ENCODE results near the gene NLRP14.

NLRP14 gene

GRCh38 chr11:7050191-7050590 is 29.9 kb downstream of the NLRP14 start:
- no peak for TF ChIP-seq CTCF (conservative IDR thresholded peaks at IDR 0.05; ENCODE audit: low read depth, low read length)
- no peak overlapping the region for H3K4me3 ChIP-seq (ENCODE audit: low read length)
- no peak for DNase-seq (ENCODE audit: low read depth)

DNA sequence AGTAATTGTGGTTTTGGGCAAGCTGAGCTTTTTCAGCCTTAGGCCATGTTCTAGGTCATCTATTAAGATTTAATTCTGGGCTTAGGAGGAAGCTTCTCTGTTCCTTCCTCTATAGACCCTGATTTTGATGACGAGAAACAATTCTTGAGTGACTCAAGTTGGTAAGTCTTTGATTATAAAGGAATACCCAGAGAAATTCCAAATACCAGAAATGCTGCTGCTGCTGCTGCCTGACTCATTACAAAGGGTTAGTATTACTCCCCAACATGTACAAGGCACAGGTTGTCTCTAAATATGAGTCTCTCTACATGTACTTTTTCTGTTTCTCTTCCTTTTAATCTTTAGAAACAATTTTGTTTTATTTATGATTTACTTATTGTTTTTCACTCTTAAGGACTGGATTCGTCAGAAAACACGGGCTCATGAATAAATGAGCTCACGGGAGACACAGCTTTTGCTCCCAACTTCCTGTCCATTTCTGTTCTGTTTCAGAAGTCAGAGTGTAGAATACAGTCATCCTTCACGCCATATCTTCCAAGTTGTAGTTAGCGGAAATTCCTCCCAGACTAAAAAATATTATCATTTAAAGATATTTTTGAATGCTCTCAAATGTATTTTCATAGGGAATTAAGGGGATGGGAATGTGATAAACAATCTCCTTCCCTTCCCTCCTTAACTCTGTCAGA is 36.7 kb downstream of the NLRP14 start:
- no peak for TF ChIP-seq CTCF (conservative IDR thresholded peaks at IDR 0.05; ENCODE audit: low read depth, low read length)
- no peak overlapping the region for H3K4me3 ChIP-seq (ENCODE audit: low read length)
- DNase-seq (ENCODE audit: low read depth) = peak; percentile 52

GRCh38 chr11:7057641-7058040 is 37.4 kb downstream of the NLRP14 start:
- no peak for DNase-seq (ENCODE audit: low read depth)
- TF ChIP-seq CTCF (conservative IDR thresholded peaks at IDR 0.05; ENCODE audit: low read depth, low read length) = no peak
- no peak overlapping the region for H3K4me3 ChIP-seq (ENCODE audit: low read length)

- peak; percentile 59 for DNase-seq (ENCODE audit: low read depth)
- H3K4me3 ChIP-seq (ENCODE audit: low read length) = no peak overlapping the region
- no peak for TF ChIP-seq CTCF (conservative IDR thresholded peaks at IDR 0.05; ENCODE audit: low read depth, low read length)
Measured at GRCh38 chr11:7060868-7061267, 40.6 kb downstream of the NLRP14 start.

- no peak for TF ChIP-seq CTCF (conservative IDR thresholded peaks at IDR 0.05; ENCODE audit: low read depth, low read length)
- no peak overlapping the region for H3K4me3 ChIP-seq (ENCODE audit: low read length)
- no peak for DNase-seq (ENCODE audit: low read depth)
Measured at GRCh38 chr11:7062534-7062933, 42.3 kb downstream of the NLRP14 start.

DNA sequence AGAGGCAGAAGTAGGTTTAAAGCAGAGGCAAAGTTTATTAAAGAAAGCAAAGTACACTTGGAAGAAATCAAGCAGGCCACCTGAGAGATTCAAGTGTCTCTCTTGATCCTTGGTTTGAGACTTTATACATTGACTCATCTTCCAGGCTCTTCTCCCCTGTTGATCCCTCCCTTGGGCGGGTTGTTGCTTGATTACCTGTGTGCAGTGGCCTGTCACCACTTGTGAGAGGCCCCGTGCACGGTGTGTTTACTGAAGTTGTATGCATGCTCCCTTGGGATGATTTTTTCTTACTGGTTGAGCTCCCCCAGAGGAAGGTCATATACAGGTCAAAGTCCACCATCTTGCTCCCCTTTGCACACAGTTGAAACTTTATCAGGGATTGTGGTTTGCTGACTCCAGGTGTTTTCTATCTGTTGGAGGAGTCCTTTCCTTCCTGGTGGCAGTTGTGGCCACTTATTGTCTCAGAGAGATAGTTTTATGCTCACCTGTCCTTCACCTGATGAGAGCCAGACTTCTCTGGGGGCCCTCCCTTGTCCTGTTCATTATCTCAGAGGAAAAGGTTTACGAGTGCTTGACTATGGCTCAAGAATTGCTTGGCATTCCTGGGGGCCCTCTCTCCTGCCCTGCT is 52.2 kb downstream of the NLRP14 start:
- H3K4me3 ChIP-seq (ENCODE audit: low read length) = no peak overlapping the region
- no peak for DNase-seq (ENCODE audit: low read depth)
- no peak for TF ChIP-seq CTCF (conservative IDR thresholded peaks at IDR 0.05; ENCODE audit: low read depth, low read length)

DNA sequence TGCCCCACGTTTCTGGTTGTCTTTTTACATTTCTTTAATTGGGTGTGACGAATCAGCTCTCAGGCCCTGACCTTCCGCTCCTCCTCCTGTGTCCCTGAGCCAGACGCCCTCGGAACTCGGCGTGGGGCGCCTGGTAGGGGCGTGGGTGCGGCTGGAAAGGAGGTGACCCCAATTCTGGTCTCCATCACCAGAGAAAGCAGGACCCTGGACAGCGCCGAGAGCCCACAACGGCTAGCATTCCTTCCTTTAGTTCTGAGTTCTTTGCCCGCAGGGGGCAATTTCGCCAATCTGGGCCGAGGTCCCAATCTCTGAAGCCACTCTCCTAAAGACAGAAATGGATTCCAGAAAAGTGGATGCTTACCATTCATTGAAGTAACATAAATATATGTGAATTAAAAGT is 56.8 kb downstream of the NLRP14 start:
- DNase-seq (ENCODE audit: low read depth) = no peak
- TF ChIP-seq CTCF (conservative IDR thresholded peaks at IDR 0.05; ENCODE audit: low read depth, low read length) = no peak
- H3K4me3 ChIP-seq (ENCODE audit: low read length) = no peak overlapping the region
